ENCODE data around the gene CCDC127.
"Not testable (repeated sequence)": the region's sequence is repeated elsewhere in the genome, so short reads cannot be mapped to it uniquely, and the experiment has no call there.

DNA sequence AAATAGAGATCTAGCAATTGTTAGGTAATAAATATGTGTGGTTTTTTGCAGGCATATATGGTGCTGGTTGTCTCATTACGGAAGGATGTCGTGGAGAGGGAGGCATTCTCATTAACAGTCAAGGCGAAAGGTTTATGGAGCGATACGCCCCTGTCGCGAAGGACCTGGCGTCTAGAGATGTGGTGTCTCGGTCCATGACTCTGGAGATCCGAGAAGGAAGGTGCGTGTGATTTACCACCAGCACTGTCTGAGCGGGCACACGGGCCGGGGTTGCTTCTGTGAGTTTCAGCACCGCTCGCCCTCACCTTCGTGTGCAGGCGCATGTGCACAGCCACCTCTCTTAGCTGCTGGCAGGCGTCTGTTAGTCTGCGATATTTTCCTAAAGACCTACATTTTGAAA, 15.5 kb upstream of the CCDC127 start:
- TF ChIP-seq POLR2A, EP300 (IDR thresholded peaks at IDR 0.05): not testable (repeated sequence)
